ENCODE measurements around the gene PTGIR. TPM values are rescaled to one million over a fixed set of nuclear protein-coding genes. Genes with fewer than 3 reads are reported as not detected.
A peak's percentile ranks its signal among the peaks of the same experiment; 100 is the strongest.

The PTGIR gene
- total RNA-seq, 4 donors from 2014 or later = 0.57 to 3.0 (median 1.1) TPM; not detected in 1

DNA sequence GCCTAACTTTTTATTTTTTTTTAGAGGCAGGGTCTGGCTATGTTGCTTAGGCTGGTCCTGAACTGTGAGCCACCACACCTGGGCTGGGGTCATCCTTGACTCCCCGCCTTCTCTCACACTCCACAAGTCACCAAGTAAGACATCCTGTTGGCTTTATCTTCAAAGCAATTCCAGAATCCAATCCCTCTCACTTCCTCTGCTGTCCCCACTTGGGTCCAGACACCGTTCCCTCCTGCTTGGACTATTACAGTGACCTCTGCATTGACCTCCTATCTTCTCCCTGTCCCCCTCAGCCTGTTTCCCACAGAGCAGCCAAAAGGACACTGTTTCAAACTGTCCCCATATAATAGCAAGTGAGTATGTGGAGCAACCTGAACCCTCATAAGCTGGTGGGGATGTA lies 15.8 kb upstream of the PTGIR start:
- H3K9me3 ChIP-seq = no peaks in the 10 kb centered on the region
- no peak overlapping the region for H3K4me3 ChIP-seq
- no peaks in the 10 kb centered on the region for H3K36me3 ChIP-seq
- no peak for DNase-seq
- no peak overlapping the region for H3K27ac ChIP-seq
- H3K4me1 ChIP-seq = peaks cover 10 to 28% (median 15%) of the 10 kb centered on the region in 3 donors
- TF ChIP-seq POLR2A (IDR thresholded peaks at IDR 0.05) = no peak
- TF ChIP-seq, protein P1, sequence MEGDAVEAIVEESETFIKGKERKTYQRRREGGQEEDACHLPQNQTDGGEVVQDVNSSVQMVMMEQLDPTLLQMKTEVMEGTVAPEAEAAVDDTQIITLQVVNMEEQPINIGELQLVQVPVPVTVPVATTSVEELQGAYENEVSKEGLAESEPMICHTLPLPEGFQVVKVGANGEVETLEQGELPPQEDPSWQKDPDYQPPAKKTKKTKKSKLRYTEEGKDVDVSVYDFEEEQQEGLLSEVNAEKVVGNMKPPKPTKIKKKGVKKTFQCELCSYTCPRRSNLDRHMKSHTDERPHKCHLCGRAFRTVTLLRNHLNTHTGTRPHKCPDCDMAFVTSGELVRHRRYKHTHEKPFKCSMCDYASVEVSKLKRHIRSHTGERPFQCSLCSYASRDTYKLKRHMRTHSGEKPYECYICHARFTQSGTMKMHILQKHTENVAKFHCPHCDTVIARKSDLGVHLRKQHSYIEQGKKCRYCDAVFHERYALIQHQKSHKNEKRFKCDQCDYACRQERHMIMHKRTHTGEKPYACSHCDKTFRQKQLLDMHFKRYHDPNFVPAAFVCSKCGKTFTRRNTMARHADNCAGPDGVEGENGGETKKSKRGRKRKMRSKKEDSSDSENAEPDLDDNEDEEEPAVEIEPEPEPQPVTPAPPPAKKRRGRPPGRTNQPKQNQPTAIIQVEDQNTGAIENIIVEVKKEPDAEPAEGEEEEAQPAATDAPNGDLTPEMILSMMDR (IDR thresholded peaks at IDR 0.05) = no peak
- 73 to 74% methylated on average over 2 of the region's 2 CpGs for WGBS, 2 donors
- peaks cover 0 to 65% (median 0%) of the 10 kb centered on the region in 4 donors for H3K27me3 ChIP-seq
- intact Hi-C loops (cut with DNase I) = no loop called here

DNA sequence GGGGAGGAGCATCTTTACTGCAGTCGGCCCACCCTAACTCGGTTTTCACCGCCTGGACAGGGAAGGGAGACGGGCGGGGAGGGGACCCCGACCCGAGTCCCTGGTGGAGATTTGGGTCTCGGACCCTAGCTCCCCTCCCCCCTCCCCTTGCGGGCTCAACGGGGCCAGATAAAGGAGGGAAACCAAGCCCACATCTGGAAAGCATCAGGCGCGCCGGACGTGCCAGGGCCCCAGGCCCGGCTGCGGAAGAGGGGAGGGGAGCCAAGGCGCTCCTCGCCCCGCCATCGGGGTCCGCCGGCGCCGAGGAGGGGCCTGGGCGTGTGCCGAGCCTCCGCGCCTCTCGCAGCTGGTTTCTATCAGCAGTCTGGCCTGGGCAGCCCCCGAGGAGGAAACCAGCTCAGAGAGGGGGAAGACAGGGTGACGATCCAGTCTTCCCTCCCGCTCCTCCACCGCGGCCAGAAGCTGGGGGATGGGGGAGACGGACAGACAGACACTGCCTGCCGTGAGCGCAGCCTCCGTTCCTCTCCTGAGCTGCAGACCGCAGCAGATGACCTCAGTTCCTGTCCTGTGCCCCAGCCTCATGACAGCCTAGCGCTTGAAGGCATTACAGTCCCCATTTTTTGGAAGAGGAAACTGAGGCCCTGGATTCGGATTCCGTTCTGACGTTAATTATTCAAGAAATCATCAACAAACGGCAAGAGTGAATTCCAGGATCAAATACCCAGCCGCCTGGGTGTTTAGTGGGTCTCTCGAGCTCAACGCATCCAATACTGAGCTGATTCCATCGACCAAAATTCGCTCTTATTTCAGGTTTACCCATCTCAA lies 14.7 kb upstream of the PTGIR start:
- no peaks in the 10 kb centered on the region for H3K9me3 ChIP-seq
- H3K4me3 ChIP-seq = peak overlapping the region; percentile 18 to 65 (median 44)
- DNase-seq = no peak
- peak overlapping the region; percentile 67 to 89 (median 82) for H3K27ac ChIP-seq
- peaks cover 0 to 69% (median 0%) of the 10 kb centered on the region in 4 donors for H3K27me3 ChIP-seq
- TF ChIP-seq, protein P1 (IDR thresholded peaks at IDR 0.05) = no peak
- no peak for TF ChIP-seq POLR2A (IDR thresholded peaks at IDR 0.05)
- 12 to 37% methylated on average over 10 to 14 of the region's 49 CpGs for WGBS, 2 donors
- H3K36me3 ChIP-seq = no peaks in the 10 kb centered on the region
- intact Hi-C loops (cut with DNase I) = no loop called here
- H3K4me1 ChIP-seq = peaks cover 10 to 36% (median 20%) of the 10 kb centered on the region in 3 donors

DNA sequence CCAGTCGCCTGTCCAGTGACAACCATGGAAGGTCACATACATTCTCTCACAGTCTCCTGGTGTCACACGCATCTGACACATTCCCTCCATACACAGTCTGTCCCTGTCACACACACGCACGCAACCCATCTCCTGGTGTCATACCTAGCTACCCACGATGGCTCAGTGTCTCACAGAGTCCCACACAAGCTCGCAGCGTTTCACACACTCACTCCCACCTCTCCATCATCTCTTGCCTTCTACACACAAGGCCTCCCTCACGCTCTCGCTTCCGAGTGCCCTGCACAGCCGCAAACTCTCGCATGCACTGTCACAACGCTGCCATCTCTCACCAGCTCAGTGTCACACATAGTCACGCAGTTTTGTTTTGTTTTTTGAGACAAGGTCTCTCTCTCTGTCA lies 12.3 kb upstream of the PTGIR start:
- H3K27ac ChIP-seq = no peak overlapping the region
- DNase-seq = no peak
- H3K27me3 ChIP-seq = peaks cover 0 to 92% (median 0%) of the 10 kb centered on the region in 4 donors
- intact Hi-C loops (cut with DNase I) = no loop called here
- WGBS, 2 donors = 74 to 78% methylated on average over 14 of the region's 14 CpGs
- H3K4me1 ChIP-seq = peaks cover 18 to 51% (median 29%) of the 10 kb centered on the region in 3 donors
- no peaks in the 10 kb centered on the region for H3K9me3 ChIP-seq
- no peaks in the 10 kb centered on the region for H3K36me3 ChIP-seq
- no peak overlapping the region for H3K4me3 ChIP-seq
- TF ChIP-seq POLR2A (IDR thresholded peaks at IDR 0.05) = no peak
- TF ChIP-seq, protein P1 (IDR thresholded peaks at IDR 0.05) = no peak

DNA sequence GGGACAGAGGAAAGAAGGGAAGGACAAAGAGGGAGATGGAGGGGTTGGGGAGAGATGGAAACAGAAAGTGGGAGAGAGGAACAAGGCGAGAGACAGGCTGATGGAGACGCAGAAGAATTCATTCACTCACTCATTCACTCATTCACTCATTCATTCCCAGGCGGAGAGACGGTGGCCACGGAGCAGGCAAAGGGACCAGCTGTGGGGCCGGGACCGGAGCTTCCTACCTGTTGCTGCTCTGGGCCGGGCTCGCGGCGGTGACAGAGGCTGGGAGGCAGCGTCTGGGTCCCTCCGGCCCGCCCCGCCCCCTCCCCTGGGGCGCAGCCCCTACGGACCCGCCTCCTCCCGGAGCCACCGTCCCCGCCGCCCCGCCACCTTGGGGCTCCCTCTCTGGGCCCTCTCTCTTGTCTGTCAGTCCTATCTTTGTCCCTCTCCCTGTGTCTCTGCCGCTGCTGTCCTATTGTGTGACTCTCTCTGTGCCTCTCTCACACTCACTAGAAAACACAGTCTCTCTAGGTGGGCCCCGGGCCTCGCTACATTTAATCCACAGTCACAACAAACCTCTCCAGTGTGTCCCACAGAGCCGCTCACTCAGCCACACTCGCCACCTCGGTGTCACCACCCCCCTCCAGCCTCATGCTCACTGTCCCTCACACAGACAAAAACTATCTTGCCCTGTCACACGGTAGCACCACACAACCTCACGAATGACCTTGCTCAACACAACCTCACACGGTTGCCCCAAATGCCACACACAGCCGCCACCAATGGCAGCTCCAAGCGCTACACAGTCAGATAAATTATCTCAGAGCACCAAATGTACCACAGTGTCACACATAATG lies 11.3 kb upstream of the PTGIR start, which contains the start of gene GNG8:
GNG8 (minus strand) TSS at position 283 of the 842 bp plus-strand sequence. CDS start 1,520 bp downstream, outside the sequence.
- Histone ChIP-seq H3K4me1 (peaks cover 18 to 57% (median 33%) of the 10 kb centered on the region in 3 donors), H3K27me3 (peaks cover 0 to 95% (median 0%) of the 10 kb centered on the region in 4 donors), H3K36me3 (no peaks in the 10 kb centered on the region), H3K4me3 (no peak within 1 kb of the TSS), H3K9me3 (no peaks in the 10 kb centered on the region), H3K27ac (no peak within 1 kb of the TSS)
- DNase-seq = no peak
- TF ChIP-seq, protein P1 (IDR thresholded peaks at IDR 0.05) = no peak
- no peak for TF ChIP-seq POLR2A (IDR thresholded peaks at IDR 0.05)
- WGBS, 2 donors = 30 to 39% methylated on average over 25 to 30 of the region's 34 CpGs
- intact Hi-C loops (cut with DNase I) = no loop called here
